Suprapubic skin (tissue), 4 donors: Measurements from ENCODE around the gene INO80C.

Source experiments
- EP300 ChIP-seq: sonication (generic); formaldehyde crosslinking; IDR thresholded peaks from one replicate; pipeline ENCODE4 v1.6.1; 2017; ENCODE audit warnings: antibody characterized with exemption
- POLR2AphosphoS5 ChIP-seq, 3 donors: sonication (generic); formaldehyde crosslinking; IDR thresholded peaks; one replicate each; pipeline ENCODE4 v1.6.1; 2017; ENCODE audit warnings: antibody characterized with exemption in 3 of 3
- TF ChIP-seq, protein P1 (sequence below), 2 donors: fragments of 200-600 bp in 1 of 2; fragments of 450-650 bp in 1 of 2; sonication (generic) in 1 of 2; IDR thresholded peaks; one replicate each; pipeline ENCODE4 v1.5.1; 2016 to 2019; ENCODE audit warnings: antibody characterized with exemption in 2 of 2, mild to moderate bottlenecking in 1 of 2, moderate library complexity in 1 of 2

DNA sequence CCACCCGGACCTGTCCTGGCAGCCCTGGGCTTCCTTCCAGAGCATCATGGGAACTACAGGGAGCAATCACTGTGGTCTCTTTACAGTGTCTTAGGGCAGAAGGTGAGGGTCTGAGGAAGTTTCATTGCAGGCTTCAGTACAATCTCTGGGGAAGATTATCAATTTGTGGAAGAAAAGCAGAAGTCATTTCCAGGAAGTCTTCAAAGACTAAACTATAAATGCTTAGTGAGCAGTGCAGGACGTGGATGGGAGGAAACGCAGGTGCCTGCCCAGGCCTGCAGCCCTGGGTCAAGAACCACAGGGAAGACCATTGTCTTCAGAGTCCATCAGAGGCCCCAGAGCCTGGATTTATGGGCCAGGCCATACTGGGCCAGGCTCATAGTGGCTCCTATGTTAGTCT, 54.3 kb downstream of the INO80C start:
- TF ChIP-seq, protein P1, sequence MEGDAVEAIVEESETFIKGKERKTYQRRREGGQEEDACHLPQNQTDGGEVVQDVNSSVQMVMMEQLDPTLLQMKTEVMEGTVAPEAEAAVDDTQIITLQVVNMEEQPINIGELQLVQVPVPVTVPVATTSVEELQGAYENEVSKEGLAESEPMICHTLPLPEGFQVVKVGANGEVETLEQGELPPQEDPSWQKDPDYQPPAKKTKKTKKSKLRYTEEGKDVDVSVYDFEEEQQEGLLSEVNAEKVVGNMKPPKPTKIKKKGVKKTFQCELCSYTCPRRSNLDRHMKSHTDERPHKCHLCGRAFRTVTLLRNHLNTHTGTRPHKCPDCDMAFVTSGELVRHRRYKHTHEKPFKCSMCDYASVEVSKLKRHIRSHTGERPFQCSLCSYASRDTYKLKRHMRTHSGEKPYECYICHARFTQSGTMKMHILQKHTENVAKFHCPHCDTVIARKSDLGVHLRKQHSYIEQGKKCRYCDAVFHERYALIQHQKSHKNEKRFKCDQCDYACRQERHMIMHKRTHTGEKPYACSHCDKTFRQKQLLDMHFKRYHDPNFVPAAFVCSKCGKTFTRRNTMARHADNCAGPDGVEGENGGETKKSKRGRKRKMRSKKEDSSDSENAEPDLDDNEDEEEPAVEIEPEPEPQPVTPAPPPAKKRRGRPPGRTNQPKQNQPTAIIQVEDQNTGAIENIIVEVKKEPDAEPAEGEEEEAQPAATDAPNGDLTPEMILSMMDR (IDR thresholded peaks at IDR 0.05) = no peak
- no peak for TF ChIP-seq EP300
- TF ChIP-seq POLR2AphosphoS5 (IDR thresholded peaks at IDR 0.05) = no peak
